Measurements from ENCODE around the gene FAM118B. TPM values are rescaled to one million over a fixed set of nuclear protein-coding genes. Genes with fewer than 3 reads are reported as not detected.
A peak's percentile ranks its signal among the peaks of the same experiment; 100 is the strongest.

FAM118B gene
- total and polyA plus RNA-seq, 2 donors (not counting 1 experiment from before 2014, with no cell fraction given), result 21.0 to 30.3 TPM

DNA sequence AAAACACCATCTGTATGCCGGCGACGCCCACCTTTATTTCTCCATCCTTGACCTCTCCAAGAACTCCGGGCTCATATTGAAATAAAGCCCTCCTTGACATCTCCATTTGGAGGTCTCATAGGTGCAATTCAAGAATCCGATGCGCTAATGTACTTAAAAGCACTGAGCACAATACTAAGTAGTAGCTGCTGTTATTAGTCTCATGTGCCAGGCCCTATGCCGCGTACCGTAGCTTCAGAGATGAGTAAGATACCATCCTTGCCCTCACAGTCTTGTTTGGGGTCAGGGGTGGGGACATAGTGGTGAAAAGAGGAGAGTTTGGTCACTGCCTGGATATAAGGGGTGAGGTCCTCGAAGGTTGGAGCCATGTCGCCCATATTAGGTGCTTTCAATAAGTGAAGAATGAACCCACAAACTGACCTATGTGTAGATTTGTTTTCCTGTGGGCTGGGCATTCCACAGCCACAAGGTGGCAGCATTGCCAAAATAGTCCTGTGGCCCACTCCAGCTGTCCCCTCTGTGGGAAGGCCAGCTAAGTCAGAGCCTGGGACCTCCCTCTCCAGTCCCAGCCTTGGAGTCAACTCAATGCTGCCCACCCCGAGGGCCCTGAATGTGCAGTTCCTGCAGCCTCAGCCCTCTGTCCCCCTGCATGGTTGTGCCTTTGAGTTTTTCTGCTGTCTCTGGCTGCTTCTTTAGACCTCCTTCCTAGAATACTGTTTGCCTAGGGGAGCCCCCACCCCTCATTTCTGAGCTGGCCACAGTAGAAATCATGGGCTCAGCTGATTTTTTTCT is 98.8 kb downstream of the FAM118B start:
- H3K79me2 ChIP-seq (ENCODE audit: control insufficient read depth, insufficient read depth, low read length), result no peaks in the 10 kb centered on the region
- H3K9me3 ChIP-seq (ENCODE audit: control insufficient read depth, insufficient read depth, low read depth, low read length), result no peaks in the 10 kb centered on the region
- no peak overlapping the region for H3K4me3 ChIP-seq (replicated peaks in 1 of 4; ENCODE audit: control extremely low read depth in 1 of 4, insufficient read depth in 1 of 4, low read depth in 3 of 4, low read length in 4 of 4)
- H4K20me1 ChIP-seq (ENCODE audit: control insufficient read depth, extremely low read depth, insufficient read depth, low read length), result no peaks in the 10 kb centered on the region
- no peaks in the 10 kb centered on the region for H3K27me3 ChIP-seq (ENCODE audit: control insufficient read depth, insufficient read depth, low read length)
- H3K9ac ChIP-seq (ENCODE audit: insufficient read depth, low read length), result no peak overlapping the region
- no peak for TF ChIP-seq EZH2 (IDR thresholded peaks at IDR 0.05; ENCODE audit: low read length, missing control alignments)
- TF ChIP-seq, protein P1, sequence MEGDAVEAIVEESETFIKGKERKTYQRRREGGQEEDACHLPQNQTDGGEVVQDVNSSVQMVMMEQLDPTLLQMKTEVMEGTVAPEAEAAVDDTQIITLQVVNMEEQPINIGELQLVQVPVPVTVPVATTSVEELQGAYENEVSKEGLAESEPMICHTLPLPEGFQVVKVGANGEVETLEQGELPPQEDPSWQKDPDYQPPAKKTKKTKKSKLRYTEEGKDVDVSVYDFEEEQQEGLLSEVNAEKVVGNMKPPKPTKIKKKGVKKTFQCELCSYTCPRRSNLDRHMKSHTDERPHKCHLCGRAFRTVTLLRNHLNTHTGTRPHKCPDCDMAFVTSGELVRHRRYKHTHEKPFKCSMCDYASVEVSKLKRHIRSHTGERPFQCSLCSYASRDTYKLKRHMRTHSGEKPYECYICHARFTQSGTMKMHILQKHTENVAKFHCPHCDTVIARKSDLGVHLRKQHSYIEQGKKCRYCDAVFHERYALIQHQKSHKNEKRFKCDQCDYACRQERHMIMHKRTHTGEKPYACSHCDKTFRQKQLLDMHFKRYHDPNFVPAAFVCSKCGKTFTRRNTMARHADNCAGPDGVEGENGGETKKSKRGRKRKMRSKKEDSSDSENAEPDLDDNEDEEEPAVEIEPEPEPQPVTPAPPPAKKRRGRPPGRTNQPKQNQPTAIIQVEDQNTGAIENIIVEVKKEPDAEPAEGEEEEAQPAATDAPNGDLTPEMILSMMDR (conservative IDR thresholded peaks at IDR 0.05 in 1 of 2, IDR thresholded peaks at IDR 0.05 in 1 of 2; ENCODE audit: low read depth in 1 of 2, low read length in 2 of 2), result peak; percentile 90 to 95
- no peak overlapping the region for H2AFZ ChIP-seq (ENCODE audit: low read length)
- H3K4me2 ChIP-seq (ENCODE audit: extremely low read depth, insufficient read depth, low read length), result no peak overlapping the region
- H3K36me3 ChIP-seq (ENCODE audit: control insufficient read depth, insufficient read depth, low read length), result peaks cover 3% of the 10 kb centered on the region
- DNase-seq (ENCODE audit: low read depth in 2 of 2), result peak; percentile 58 to 77
- no peaks in the 10 kb centered on the region for H3K4me1 ChIP-seq (ENCODE audit: control insufficient read depth, extremely low read depth, insufficient read depth, low read length)
- no peak overlapping the region for H3K27ac ChIP-seq (ENCODE audit: insufficient read depth, low read length)

DNA sequence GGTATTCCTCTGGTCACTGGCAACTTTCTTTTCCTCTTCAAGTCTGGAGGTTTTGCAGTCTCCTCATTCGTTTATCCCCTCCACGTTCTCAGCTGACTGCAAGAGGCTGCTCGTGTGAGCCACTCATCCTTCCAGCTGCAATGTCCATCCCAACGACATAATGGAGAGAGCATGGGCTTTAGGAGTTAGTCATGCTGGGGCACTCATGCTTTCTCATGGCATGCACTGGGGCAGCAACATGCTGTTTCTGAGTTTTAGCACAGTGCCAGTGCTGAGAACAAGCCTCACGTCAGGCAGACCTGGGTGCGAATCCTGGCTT is 99.4 kb downstream of the FAM118B start:
- no peaks in the 10 kb centered on the region for H3K79me2 ChIP-seq (ENCODE audit: control insufficient read depth, insufficient read depth, low read length)
- H3K27me3 ChIP-seq (ENCODE audit: control insufficient read depth, insufficient read depth, low read length), result no peaks in the 10 kb centered on the region
- H3K4me3 ChIP-seq (replicated peaks in 1 of 4; ENCODE audit: control extremely low read depth in 1 of 4, insufficient read depth in 1 of 4, low read depth in 3 of 4, low read length in 4 of 4), result no peak overlapping the region
- H3K4me1 ChIP-seq (ENCODE audit: control insufficient read depth, extremely low read depth, insufficient read depth, low read length), result no peaks in the 10 kb centered on the region
- no peak for TF ChIP-seq EZH2 (IDR thresholded peaks at IDR 0.05; ENCODE audit: low read length, missing control alignments)
- TF ChIP-seq, protein P1 (conservative IDR thresholded peaks at IDR 0.05 in 1 of 2, IDR thresholded peaks at IDR 0.05 in 1 of 2; ENCODE audit: low read depth in 1 of 2, low read length in 2 of 2), result no peak
- no peak overlapping the region for H3K4me2 ChIP-seq (ENCODE audit: extremely low read depth, insufficient read depth, low read length)
- no peak overlapping the region for H3K9ac ChIP-seq (ENCODE audit: insufficient read depth, low read length)
- H3K36me3 ChIP-seq (ENCODE audit: control insufficient read depth, insufficient read depth, low read length), result peaks cover 3% of the 10 kb centered on the region
- H2AFZ ChIP-seq (ENCODE audit: low read length), result no peak overlapping the region
- no peaks in the 10 kb centered on the region for H4K20me1 ChIP-seq (ENCODE audit: control insufficient read depth, extremely low read depth, insufficient read depth, low read length)
- H3K27ac ChIP-seq (ENCODE audit: insufficient read depth, low read length), result no peak overlapping the region
- H3K9me3 ChIP-seq (ENCODE audit: control insufficient read depth, insufficient read depth, low read depth, low read length), result no peaks in the 10 kb centered on the region
- peak in 1 of 2 donors; percentile 9 for DNase-seq (ENCODE audit: low read depth in 2 of 2)

DNA sequence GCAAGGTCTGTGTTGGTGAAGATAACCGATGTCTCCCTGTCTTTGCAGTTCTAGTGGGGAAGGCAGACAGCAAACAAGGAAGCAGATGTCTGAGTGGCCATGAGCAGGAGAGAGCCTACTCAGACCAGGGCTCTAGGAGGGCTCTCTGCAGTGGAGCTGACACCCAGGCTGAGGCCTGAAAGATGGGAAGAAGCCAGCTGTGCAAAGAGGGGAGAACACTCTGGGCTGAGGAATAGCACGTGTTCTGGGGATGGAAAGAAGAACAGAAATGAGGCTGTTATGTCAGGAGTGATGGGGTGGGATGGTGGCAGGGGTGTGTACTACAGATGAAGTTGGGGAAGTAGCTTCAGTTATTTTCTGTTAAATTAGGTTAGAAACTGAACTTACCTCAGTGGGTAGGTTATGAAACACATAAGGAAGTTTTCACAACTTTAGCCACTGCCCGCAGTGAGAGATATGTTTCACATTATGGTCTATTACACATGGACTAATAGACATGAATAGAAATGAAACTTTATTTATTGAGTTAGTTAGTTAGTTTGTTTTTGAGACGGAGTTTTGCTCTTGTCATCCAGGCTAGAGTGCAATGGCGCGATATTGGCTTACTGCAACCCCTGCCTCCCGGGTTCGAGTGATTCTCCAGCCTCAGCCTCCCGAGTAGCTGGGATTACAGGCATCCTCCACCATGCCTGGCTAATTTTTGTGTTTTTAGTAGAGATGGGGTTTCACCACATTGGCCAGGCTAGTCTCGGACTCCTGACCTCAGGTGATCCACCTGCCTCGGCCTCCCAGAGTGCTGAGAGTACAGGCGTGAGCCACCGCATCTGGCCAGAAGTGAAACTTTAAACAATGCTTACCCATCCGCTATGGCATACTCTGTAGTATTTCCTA is 100.1 kb downstream of the FAM118B start:
- DNase-seq (ENCODE audit: low read depth in 2 of 2), result no peak
- Histone ChIP-seq H3K4me3 (replicated peaks in 1 of 4; ENCODE audit: control extremely low read depth in 1 of 4, insufficient read depth in 1 of 4, low read depth in 3 of 4, low read length in 4 of 4) (no peak overlapping the region), H3K4me1 (ENCODE audit: control insufficient read depth, extremely low read depth, insufficient read depth, low read length) (no peaks in the 10 kb centered on the region), H3K9me3 (ENCODE audit: control insufficient read depth, insufficient read depth, low read depth, low read length) (no peaks in the 10 kb centered on the region), H4K20me1 (ENCODE audit: control insufficient read depth, extremely low read depth, insufficient read depth, low read length) (no peaks in the 10 kb centered on the region), H3K27me3 (ENCODE audit: control insufficient read depth, insufficient read depth, low read length) (no peaks in the 10 kb centered on the region), H2AFZ (ENCODE audit: low read length) (no peak overlapping the region), H3K4me2 (ENCODE audit: extremely low read depth, insufficient read depth, low read length) (no peak overlapping the region), H3K79me2 (ENCODE audit: control insufficient read depth, insufficient read depth, low read length) (no peaks in the 10 kb centered on the region), H3K9ac (ENCODE audit: insufficient read depth, low read length) (no peak overlapping the region), H3K27ac (ENCODE audit: insufficient read depth, low read length) (no peak overlapping the region), H3K36me3 (ENCODE audit: control insufficient read depth, insufficient read depth, low read length) (peaks cover 3% of the 10 kb centered on the region)
- no peak for TF ChIP-seq EZH2 (IDR thresholded peaks at IDR 0.05; ENCODE audit: low read length, missing control alignments)
- TF ChIP-seq, protein P1 (conservative IDR thresholded peaks at IDR 0.05 in 1 of 2, IDR thresholded peaks at IDR 0.05 in 1 of 2; ENCODE audit: low read depth in 1 of 2, low read length in 2 of 2), result no peak
